Islet of Langerhans (tissue), 1 donor: ENCODE data around the gene ZNF280B.

Experiments used
- FAIRE-seq: peaks from one replicate; lab custom pipeline; 2011; peaks lifted over from hg19 to GRCh38; lab: Jason Lieb, UNC

The ZNF280B gene, protein sequence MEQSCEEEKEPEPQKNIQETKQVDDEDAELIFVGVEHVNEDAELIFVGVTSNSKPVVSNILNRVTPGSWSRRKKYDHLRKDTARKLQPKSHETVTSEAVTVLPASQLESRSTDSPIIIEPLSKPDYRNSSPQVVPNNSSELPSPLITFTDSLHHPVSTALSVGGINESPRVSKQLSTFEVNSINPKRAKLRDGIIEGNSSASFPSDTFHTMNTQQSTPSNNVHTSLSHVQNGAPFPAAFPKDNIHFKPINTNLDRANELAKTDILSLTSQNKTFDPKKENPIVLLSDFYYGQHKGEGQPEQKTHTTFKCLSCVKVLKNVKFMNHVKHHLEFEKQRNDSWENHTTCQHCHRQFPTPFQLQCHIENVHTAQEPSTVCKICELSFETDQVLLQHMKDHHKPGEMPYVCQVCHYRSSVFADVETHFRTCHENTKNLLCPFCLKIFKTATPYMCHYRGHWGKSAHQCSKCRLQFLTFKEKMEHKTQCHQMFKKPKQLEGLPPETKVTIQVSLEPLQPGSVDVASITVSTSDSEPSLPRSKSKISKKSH

DNA sequence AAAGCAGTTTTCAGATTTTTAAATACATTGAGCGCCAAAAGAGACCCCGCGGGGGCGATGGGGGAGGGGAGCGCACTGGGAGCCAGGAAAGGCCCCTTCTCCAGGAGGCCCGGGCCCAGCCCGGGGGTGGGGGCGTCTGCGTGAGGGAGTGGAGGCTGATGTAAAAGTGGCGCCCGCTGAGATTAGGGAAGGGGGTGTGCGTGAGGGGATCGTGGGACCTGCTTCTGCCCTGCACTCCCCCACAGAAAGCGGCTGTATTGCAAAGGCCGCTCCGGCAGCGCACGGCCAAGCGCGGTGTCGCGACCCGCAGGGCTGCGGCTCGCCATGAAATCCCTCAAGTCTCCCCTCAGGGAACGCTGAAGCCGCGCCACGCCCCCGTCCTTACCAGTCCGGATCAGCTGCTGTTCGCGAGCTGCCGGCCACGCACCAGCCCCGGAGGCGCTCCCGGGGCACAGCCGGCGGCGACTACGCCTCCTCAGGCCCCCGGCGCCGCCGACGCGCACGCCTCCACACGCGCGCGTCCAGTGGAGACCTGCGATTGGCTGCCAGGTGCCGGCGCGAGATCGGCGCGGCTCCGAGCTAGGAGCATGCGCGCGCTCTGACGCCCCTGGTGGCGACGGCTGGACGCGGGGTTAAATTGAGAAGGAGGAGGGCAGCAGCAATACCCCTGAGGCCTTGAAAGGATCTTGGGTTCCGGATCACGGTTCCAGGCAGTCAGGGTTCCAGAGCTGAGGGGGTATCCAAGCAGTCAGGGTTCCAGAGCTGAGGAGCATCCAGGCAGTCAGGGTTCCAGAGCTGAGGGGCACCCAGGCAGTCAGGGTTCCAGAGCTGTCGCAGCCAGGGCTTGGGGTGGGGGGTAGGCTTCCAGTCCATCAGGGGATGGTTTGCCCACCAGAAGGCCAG is at the start of gene ZNF280B:
Gene ZNF280B, minus strand, starts transcription at position 469 of the 903 bp plus-strand sequence. CDS start 19,344 bp downstream, outside the sequence.
- no peak for FAIRE-seq

DNA sequence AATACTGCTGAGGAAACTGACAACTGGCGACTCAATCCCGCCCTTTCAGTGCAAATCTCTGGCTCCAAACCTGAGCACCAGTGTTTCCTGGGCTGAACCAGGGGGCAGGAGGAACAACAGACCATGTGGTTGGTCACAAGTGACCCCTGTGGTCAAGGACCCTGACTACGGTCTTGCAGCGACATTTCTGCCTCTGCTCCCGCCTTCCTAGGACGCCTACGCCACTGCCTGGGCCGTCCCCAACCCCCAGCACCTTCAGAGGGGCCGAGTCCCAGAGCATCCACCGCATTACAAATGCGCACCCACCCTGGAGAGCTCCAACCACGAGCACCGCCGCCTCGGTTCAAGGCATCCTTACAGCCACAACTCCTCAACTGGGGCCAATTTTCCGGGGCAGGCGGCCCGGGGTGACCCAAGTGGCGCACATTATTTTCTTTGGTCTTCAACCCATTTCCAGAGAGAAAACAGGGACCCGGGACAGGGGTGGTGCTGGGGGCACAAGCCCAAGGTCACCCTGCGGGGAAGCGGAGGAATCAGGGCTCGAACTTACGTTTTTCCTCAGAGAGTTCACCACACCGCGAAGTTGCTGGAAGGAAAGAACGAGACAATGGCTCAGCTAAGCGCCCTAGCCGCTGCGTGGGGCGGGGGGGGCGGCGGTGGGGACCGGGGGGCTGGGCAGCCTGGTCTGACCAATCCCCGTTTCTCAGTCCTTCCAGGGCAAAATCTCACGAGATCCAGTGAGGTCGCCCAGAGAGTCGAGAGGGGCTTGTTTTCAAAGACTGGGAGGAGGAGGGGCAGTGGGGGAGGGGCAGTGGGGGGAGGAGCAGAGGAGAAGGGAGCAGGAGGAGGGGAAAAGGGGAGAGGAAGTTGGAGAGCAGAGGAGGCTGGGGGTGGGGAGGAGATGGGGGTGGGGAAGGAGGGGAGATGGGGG is 48.7 kb upstream of the ZNF280B start:
- FAIRE-seq, result no peak

GRCh38 chr22:22556578-22556977 is 48.0 kb upstream of the ZNF280B start:
- no peak for FAIRE-seq

DNA sequence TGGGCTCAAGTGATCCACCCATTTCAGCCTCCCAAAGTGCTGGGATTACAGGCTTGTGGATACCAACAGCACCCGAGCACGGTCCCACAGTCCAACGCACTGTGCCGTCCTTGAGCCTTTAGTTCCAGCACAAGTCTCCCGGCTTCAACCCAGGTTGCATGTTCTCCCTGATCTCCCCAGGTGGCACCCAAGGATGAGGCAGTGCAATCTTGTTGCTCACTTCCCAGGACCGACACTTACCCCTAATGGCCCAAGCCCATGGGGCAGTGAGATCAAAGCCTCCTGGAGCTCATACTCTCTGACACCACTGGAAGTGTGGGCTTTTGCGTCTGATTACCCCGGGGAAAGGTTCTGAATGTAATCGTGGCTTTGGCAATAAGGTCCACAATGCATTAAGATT is 47.1 kb upstream of the ZNF280B start:
- FAIRE-seq, result no peak

DNA sequence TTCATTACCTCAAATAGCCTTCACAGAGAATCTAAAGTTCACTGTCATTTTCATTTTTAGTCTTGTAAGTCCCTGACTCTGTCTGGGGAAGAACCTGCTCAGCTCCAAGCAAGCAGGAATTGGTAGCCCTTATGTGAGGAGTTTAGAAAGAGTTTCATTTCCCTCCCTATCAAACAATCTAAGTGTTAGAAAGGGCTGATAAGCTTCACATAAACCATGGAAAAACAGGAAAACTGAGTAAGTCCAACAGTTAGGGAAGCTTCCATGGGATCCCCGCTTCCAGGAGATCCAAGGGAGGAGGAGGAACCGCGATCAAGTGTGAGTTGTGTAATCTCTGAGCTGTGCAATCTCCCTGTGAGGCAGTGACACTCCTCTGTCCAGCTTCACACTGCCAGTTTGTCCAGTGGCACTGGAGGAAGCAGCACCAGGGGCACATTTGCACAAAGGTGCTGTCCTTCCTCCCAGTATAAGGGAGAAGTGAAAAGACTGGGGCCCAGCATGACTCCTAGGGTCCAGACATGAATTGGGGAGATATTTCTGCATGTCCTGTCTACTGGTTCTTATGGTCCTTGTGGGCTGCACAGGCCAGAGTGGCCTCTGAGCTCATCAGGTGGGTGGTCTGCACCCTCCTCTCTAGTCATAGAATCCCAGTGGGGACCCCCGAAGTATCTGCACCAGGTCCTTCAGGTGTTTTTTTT is 46.2 kb upstream of the ZNF280B start:
- no peak for FAIRE-seq

- FAIRE-seq, result no peak
Measured at GRCh38 chr22:22553735-22554586, 45.4 kb upstream of the ZNF280B start.

DNA sequence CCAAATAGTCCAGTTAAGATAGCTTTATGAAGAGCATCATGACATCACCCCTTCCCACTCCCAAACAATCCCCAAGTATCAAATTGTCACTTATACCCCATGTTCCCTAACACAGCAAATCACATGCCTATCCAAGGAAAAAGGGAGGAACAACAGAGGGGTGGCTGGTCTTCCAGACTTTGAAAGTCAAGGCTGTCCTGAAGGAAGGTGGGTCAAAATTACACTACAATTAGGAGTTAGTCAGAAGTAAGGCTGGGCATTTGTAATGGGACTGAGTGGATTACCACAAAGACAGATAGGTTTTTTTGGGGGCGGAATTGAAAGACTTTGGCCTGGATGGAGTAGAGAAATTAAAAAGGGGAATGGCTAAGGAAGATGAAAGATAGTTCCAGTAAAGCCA is 44.6 kb upstream of the ZNF280B start:
- no peak for FAIRE-seq

GRCh38 chr22:22552630-22553029 is 44.1 kb upstream of the ZNF280B start:
- FAIRE-seq, result no peak

DNA sequence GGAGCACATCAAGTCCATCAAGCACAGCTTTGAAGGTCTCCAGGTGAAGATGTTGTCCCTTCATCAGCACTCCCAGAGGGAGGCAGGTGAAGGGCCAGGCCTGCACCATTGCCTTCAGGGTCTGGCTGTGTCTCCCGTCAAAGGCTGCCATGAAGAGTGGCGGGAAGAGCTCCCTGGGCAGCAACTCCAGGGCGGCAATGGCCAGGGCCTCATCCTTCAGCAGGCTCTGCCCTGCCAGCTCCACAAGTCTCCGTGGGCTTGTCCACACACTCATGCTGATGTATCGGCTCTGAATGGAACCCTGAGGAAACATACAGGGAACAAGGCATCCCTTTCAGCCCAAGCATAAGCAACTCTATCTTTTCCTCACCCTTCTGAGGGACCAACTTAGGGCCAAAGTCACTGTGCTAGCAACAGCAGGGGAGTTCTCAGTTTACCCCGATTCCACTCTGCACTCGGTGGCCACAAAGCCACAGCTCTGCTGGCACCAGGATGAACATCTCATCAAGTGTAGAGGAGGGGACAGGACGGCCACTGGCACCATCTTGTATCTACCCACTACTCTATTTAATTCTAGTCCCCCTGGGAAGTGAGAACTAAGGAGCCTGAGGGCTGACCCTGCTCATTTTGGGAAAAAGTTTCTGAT is 42.4 kb upstream of the ZNF280B start:
- no peak for FAIRE-seq

GRCh38 chr22:22548910-22549309 is 40.4 kb upstream of the ZNF280B start:
- FAIRE-seq, result no peak

DNA sequence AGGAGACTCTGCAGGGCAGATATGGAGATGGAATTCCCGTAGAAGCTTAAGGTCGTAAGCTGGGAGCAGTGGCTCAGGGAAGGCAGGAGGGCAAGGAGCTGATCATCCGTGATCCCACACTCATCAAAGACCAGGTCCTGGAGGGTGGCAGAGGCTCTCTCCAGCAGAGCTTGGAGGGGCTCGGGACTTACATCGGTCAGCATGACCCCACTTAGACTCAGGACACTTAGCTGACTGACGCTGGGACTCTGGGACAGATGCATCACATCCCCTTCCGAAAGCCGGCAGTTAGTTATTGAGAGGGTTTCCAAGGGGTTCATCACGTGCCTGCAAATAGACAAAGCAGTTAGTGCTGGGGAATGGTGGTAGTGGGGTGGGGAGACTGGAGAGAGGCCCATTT is 39.8 kb upstream of the ZNF280B start:
- no peak for FAIRE-seq

- FAIRE-seq, result no peak
Measured at GRCh38 chr22:22547692-22548300, 39.3 kb upstream of the ZNF280B start.

DNA sequence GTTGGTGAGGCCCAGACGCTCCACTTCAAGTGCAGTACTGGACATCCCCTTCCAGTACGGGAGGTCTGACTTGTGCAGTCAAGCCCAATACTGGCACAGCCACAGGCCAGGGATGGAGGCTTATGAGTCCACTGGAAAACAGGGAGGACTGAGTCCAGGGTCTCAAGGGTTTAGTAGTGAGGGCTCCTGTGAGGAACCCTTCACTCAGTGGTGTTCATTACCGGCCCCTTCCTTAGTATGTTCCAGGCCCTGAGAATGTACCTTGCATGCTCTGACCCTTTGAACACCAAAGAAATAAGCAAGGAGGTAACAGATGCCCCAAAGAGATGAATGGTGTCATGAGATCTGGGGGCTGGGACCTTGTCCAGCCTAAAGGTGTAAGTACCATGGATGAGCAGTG is 38.7 kb upstream of the ZNF280B start:
- no peak for FAIRE-seq

- FAIRE-seq, result no peak
Measured at GRCh38 chr22:22546490-22546889, 37.9 kb upstream of the ZNF280B start.

- no peak for FAIRE-seq
Measured at GRCh38 chr22:22545084-22545483, 36.5 kb upstream of the ZNF280B start.

- no peak for FAIRE-seq
Measured at GRCh38 chr22:22538226-22538989, 29.9 kb upstream of the ZNF280B start.

DNA sequence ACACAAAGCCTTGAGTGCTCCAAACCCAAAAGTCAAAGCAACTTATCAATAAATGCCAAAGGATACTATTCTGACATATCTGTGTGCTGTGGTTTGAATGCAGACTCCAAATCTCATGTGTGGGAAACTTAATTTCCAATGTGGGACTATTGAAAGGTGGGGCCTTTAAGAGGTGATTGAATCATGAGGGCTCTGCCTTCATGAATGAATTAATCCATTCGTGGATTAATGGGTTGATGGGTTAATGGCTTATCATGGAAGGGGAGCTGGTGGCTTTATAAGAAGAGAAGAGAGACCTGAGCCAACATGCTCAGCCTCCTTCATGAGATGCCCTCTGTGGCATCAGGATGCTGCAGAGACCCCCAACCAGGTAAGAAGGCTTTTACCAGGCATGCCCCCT is 28.4 kb upstream of the ZNF280B start:
- no peak for FAIRE-seq

GRCh38 chr22:22536515-22536914 is 28.0 kb upstream of the ZNF280B start:
- no peak for FAIRE-seq

GRCh38 chr22:22535662-22536061 is 27.1 kb upstream of the ZNF280B start:
- FAIRE-seq, result no peak
